Neural progenitor cell (in vitro differentiated cells): Measurements from ENCODE around the gene ARL5B. TPM values are rescaled to one million over a fixed set of nuclear protein-coding genes. Genes with fewer than 3 reads are reported as not detected.

Experiments used
- DNase-seq: peaks from one replicate; pipeline ENCODE4 v3.0.0-alpha.2; 2016; ENCODE audit warnings: low spot score
- H2AFZ ChIP-seq: fragments of 200-600 bp; sonication (generic); replicated peaks from 2 replicates; pipeline ENCODE4 v1.6.1; 2016; ENCODE audit warnings: antibody characterized with exemption
- H3F3A ChIP-seq: fragments of 200-600 bp; sonication (generic); 2 replicates; pipeline ENCODE4 v1.6.1; 2016; ENCODE audit warnings: antibody characterized with exemption, low read depth
- H3K27ac ChIP-seq: fragments of 200-600 bp; sonication (generic); 2 replicates; pipeline ENCODE4 v1.5.1; 2016; ENCODE audit warnings: mild to moderate bottlenecking
- H3K27me3 ChIP-seq: fragments of 200-600 bp; sonication (generic); 2 replicates; pipeline ENCODE4 v1.6.1; 2016; ENCODE audit warnings: mild to moderate bottlenecking, moderate library complexity
- H3K36me3 ChIP-seq: fragments of 200-600 bp; sonication (generic); 2 replicates; pipeline ENCODE4 v1.5.1; 2016
- H3K4me1 ChIP-seq: fragments of 200-600 bp; sonication (generic); 2 replicates; pipeline ENCODE4 v1.6.1; 2016; ENCODE audit warnings: mixed run types
- H3K4me2 ChIP-seq: fragments of 200-600 bp; sonication (generic); 2 replicates; pipeline ENCODE4 v1.6.1; 2016
- H3K4me3 ChIP-seq: fragments of 200-600 bp; sonication (generic); 2 replicates; pipeline ENCODE4 v1.5.1; 2016
- H3K79me2 ChIP-seq: fragments of 200-600 bp; sonication (generic); 2 replicates; pipeline ENCODE4 v1.6.1; 2016; ENCODE audit warnings: low read depth
- H3K9ac ChIP-seq: fragments of 200-600 bp; sonication (generic); 2 replicates; pipeline ENCODE4 v1.6.1; 2016
- H3K9me3 ChIP-seq: fragments of 200-600 bp; sonication (generic); 2 replicates; pipeline ENCODE4 v1.5.1; 2016; ENCODE audit warnings: low read depth
- H4K20me1 ChIP-seq: fragments of 200-600 bp; sonication (generic); 2 replicates; pipeline ENCODE4 v1.6.1; 2016; ENCODE audit warnings: low read depth
- H3K27ac Mint-ChIP-seq: 3 replicates; pipeline ENCODE4 v1.8.0; 2021; ENCODE audit warnings: mixed read lengths
- H3K27me3 Mint-ChIP-seq: 2 replicates; pipeline ENCODE4 v1.8.0; 2022; ENCODE audit warnings: low read depth, mild to moderate bottlenecking, inconsistent platforms, moderate library complexity, mixed read lengths; ENCODE audit not compliant: insufficient read depth
- H3K36me3 Mint-ChIP-seq: 3 replicates; pipeline ENCODE4 v1.8.0; 2021; ENCODE audit warnings: mixed read lengths
- H3K4me1 Mint-ChIP-seq: 3 replicates; pipeline ENCODE4 v1.8.0; 2021; ENCODE audit warnings: mixed read lengths
- H3K4me3 Mint-ChIP-seq: 3 replicates; pipeline ENCODE4 v1.8.0; 2021; ENCODE audit warnings: mild to moderate bottlenecking, moderate library complexity, mixed read lengths
- H3K9me3 Mint-ChIP-seq: 3 replicates; pipeline ENCODE4 v1.8.0; 2020; ENCODE audit warnings: mixed read lengths
- CTCF ChIP-seq: fragments of 200-600 bp; sonication (generic); IDR thresholded peaks from 2 replicates; pipeline ENCODE4 v1.5.1; 2017; ENCODE audit warnings: antibody characterized with exemption, mild to moderate bottlenecking
- EZH2 ChIP-seq: fragments of 200-600 bp; sonication (generic); IDR thresholded peaks from 2 replicates; pipeline ENCODE4 v1.6.1; 2017; ENCODE audit warnings: antibody characterized with exemption, mild to moderate bottlenecking, moderate library complexity
- EZH2phosphoT487 ChIP-seq: fragments of 200-600 bp; sonication (generic); IDR thresholded peaks from 2 replicates; pipeline ENCODE4 v1.6.1; 2017; ENCODE audit warnings: antibody characterized with exemption
- total RNA-seq: library from RNA; depleted of rRNA; stranded (reverse); fragments of >200 nt; gene quantifications from 2 replicates; pipeline ENCODE4 v1.2.3, GENCODE V29; 2015; ENCODE audit warnings: low replicate concordance

Gene ARL5B
- total RNA-seq, 1 donor from 2014 or later, result 108 TPM

GRCh38 chr10:18668026-18668425, 8.8 kb downstream of the ARL5B start:
- Mint-ChIP-seq H3K27ac (no peak overlapping the region), H3K27me3 (no peaks in the 10 kb centered on the region), H3K4me3 (no peak overlapping the region), H3K9me3 (no peaks in the 10 kb centered on the region), H3K36me3 (peaks cover 41% of the 10 kb centered on the region), H3K4me1 (no peaks in the 10 kb centered on the region)
- Histone ChIP-seq H2AFZ (no peak overlapping the region), H3F3A (no peaks in the 10 kb centered on the region), H3K4me2 (no peak overlapping the region), H3K27me3 (no peaks in the 10 kb centered on the region), H3K27ac (no peak overlapping the region), H3K4me3 (no peak overlapping the region), H3K36me3 (peaks cover 10% of the 10 kb centered on the region), H4K20me1 (peaks cover 42% of the 10 kb centered on the region), H3K9me3 (no peaks in the 10 kb centered on the region), H3K9ac (no peak overlapping the region), H3K79me2 (peaks cover 94% of the 10 kb centered on the region), H3K4me1 (peaks cover 5% of the 10 kb centered on the region)
- TF ChIP-seq EZH2phosphoT487 (no peak), EZH2 (no peak), CTCF (no peak)
- DNase-seq, result no peak

DNA sequence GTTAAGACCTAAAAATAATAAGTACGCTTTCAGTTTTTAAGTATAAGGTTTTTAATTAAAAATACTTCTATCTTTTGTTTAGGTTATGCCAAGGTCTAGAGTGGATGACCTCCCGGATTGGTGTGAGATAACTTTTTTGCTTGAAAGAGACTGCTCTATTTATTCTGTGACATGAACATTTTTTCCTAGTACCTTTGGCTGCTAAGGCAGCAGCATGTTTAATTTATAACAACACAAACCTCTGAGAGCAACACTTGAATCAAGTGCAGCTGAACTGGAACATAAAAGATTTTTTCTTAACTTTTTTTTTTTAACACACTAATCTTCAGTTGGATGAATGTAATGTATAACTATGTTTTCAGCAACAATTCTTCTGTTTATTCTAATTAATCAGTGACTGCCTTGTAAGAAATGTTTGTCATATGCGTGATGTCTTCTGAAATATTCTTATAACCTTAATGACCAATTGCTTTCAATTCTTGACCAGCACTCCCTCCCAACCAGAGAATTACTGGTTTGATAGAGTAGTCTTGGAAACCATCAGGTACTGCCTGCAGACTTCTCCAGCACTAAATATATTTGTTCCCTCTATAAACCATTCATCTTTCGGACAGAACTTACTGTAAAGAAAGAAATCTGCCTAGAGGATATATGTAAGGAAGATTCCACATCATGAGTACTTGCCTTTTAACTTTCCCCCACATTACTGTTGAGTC, 16.0 kb downstream of the ARL5B start:
- Mint-ChIP-seq H3K9me3 (no peaks in the 10 kb centered on the region), H3K36me3 (peaks cover 26% of the 10 kb centered on the region), H3K27ac (no peak overlapping the region), H3K4me1 (no peaks in the 10 kb centered on the region), H3K4me3 (no peak overlapping the region), H3K27me3 (no peaks in the 10 kb centered on the region)
- Histone ChIP-seq H3K9me3 (no peaks in the 10 kb centered on the region), H3F3A (peaks cover 4% of the 10 kb centered on the region), H3K4me2 (no peak overlapping the region), H3K4me1 (no peaks in the 10 kb centered on the region), H3K9ac (no peak overlapping the region), H2AFZ (no peak overlapping the region), H3K27me3 (no peaks in the 10 kb centered on the region), H3K27ac (no peak overlapping the region), H3K36me3 (peaks cover 38% of the 10 kb centered on the region), H3K4me3 (no peak overlapping the region), H3K79me2 (peaks cover 30% of the 10 kb centered on the region), H4K20me1 (no peaks in the 10 kb centered on the region)
- no peak for DNase-seq
- no peak for TF ChIP-seq EZH2phosphoT487
- TF ChIP-seq EZH2, result no peak
- TF ChIP-seq CTCF, result no peak

DNA sequence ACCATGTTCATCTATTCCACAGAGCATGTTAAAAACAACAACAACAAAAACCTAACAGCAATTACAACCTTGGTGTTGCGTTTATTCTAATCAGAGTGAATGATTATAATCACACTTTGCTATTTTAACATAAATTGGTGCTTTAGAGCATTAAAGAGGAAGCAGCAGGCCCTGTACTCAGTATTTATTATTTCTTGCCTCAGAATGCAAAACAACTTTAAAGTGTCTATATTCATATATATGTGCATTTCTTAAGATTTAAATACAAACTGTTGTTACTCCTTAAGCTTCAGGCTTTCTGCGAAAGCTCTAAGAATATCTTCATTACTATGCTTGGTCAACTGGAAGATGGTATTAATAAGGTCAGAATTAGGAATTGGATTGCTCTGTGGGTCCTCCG, 21.5 kb downstream of the ARL5B start:
- Mint-ChIP-seq H3K9me3 (no peaks in the 10 kb centered on the region), H3K4me3 (no peak overlapping the region), H3K27ac (no peak overlapping the region), H3K27me3 (peaks cover 3% of the 10 kb centered on the region), H3K36me3 (peaks cover 13% of the 10 kb centered on the region), H3K4me1 (peaks cover 3% of the 10 kb centered on the region)
- no peak overlapping the region for H3K4me3 ChIP-seq
- no peaks in the 10 kb centered on the region for H3K79me2 ChIP-seq
- H3K9me3 ChIP-seq, result no peaks in the 10 kb centered on the region
- H3K4me1 ChIP-seq, result no peaks in the 10 kb centered on the region
- no peak overlapping the region for H3K9ac ChIP-seq
- H3K4me2 ChIP-seq, result no peak overlapping the region
- peaks cover 9% of the 10 kb centered on the region for H3K36me3 ChIP-seq
- H2AFZ ChIP-seq, result no peak overlapping the region
- TF ChIP-seq CTCF, result no peak
- TF ChIP-seq EZH2, result no peak
- no peak for TF ChIP-seq EZH2phosphoT487
- H3K27me3 ChIP-seq, result no peaks in the 10 kb centered on the region
- no peaks in the 10 kb centered on the region for H4K20me1 ChIP-seq
- H3K27ac ChIP-seq, result no peak overlapping the region
- no peak for DNase-seq
- peaks cover 9% of the 10 kb centered on the region for H3F3A ChIP-seq
